Body of pancreas (tissue), 4 donors: ENCODE results near the gene LAMB3.

ENCODE experiments used
- POLR2A ChIP-seq, 3 donors: fragments of 450-650 bp; IDR thresholded peaks; one replicate each; pipeline ENCODE4 v1.6.1; 2016; ENCODE audit warnings: antibody characterized with exemption in 3 of 3, mild to moderate bottlenecking in 2 of 3
- TF ChIP-seq, protein P1 (sequence below), 7 experiments: fragments of 450-650 bp in 4 of 7; fragments of 200-600 bp in 3 of 7; sonication (generic) in 3 of 7; IDR thresholded peaks; one replicate each; pipeline ENCODE4 v1.5.1; 2016 to 2019; ENCODE audit warnings: antibody characterized with exemption in 7 of 7

DNA sequence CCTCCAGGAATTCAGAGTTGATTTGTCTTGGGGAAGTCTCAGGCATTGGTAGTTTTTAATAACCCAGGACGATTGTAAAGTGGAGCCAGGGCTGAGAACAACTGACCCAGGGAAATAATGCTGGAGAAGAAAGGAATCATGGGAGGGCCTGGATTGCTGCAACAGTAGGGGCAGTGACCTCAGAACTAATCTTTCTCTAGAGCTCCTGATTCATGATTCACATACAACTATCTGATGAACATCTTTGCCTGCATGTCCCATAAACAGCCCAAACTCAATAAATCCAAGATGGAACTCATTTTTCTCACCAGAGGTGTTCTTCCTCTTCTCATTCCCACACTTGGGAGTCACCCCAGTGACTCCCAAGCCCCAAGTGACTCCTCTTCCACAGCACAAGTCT lies 14.9 kb upstream of the LAMB3 start:
- TF ChIP-seq, protein P1, sequence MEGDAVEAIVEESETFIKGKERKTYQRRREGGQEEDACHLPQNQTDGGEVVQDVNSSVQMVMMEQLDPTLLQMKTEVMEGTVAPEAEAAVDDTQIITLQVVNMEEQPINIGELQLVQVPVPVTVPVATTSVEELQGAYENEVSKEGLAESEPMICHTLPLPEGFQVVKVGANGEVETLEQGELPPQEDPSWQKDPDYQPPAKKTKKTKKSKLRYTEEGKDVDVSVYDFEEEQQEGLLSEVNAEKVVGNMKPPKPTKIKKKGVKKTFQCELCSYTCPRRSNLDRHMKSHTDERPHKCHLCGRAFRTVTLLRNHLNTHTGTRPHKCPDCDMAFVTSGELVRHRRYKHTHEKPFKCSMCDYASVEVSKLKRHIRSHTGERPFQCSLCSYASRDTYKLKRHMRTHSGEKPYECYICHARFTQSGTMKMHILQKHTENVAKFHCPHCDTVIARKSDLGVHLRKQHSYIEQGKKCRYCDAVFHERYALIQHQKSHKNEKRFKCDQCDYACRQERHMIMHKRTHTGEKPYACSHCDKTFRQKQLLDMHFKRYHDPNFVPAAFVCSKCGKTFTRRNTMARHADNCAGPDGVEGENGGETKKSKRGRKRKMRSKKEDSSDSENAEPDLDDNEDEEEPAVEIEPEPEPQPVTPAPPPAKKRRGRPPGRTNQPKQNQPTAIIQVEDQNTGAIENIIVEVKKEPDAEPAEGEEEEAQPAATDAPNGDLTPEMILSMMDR (IDR thresholded peaks at IDR 0.05) = no peak
- no peak for TF ChIP-seq POLR2A (IDR thresholded peaks at IDR 0.05)
